ENCODE data around the gene NABP2.

Gene NABP2

GRCh38 chr12:56216461-56216860, 7.7 kb upstream of the NABP2 start:
- DNase-seq: no peak

- no peak for DNase-seq
Observed at GRCh38 chr12:56219840-56220239, 4.3 kb upstream of the NABP2 start.

- DNase-seq: peak; percentile 96
Observed at GRCh38 chr12:56220611-56221231, 3.4 kb upstream of the NABP2 start.

GRCh38 chr12:56221232-56221756, 2.8 kb upstream of the NABP2 start:
- DNase-seq: no peak

GRCh38 chr12:56221757-56222530, 2.2 kb upstream of the NABP2 start, which contains the start of gene RNF41:
TSS of gene RNF41 (minus strand) at chr12:56221922. CDS start at chr12:56214047, 7,875 bp downstream.
- DNase-seq: peak; percentile 97

GRCh38 chr12:56222531-56222895, 1.6 kb upstream of the NABP2 start:
- DNase-seq: no peak

- DNase-seq: no peak
Observed at GRCh38 chr12:56223571-56224101, 506 bp upstream of the NABP2 start.

GRCh38 chr12:56224954-56225353, 812 bp downstream of the NABP2 start:
- no peak for DNase-seq

- DNase-seq: no peak
Observed at GRCh38 chr12:56229082-56229481, 4.9 kb downstream of the NABP2 start.

- DNase-seq: peak; percentile 19
Observed at GRCh38 chr12:56229916-56230431, 5.8 kb downstream of the NABP2 start, which contains the start of gene SLC39A5. TSS of gene SLC39A5 (plus strand) at chr12:56230051. CDS start at chr12:56231275, 1,224 bp downstream.

- no peak for DNase-seq
Observed at GRCh38 chr12:56230432-56231183, 6.5 kb downstream of the NABP2 start.

- no peak for DNase-seq
Observed at GRCh38 chr12:56231184-56231582, 7.0 kb downstream of the NABP2 start.

- no peak for DNase-seq
Observed at GRCh38 chr12:56234746-56235436, 10.7 kb downstream of the NABP2 start.

GRCh38 chr12:56236091-56236490, 11.9 kb downstream of the NABP2 start:
- no peak for DNase-seq

- no peak for DNase-seq
Observed at GRCh38 chr12:56236985-56237384, 12.8 kb downstream of the NABP2 start.

- no peak for DNase-seq
Observed at GRCh38 chr12:56237552-56237951, 13.4 kb downstream of the NABP2 start.

GRCh38 chr12:56241424-56242303, 17.5 kb downstream of the NABP2 start:
- DNase-seq: no peak

- DNase-seq: no peak
Observed at GRCh38 chr12:56242986-56243385, 18.8 kb downstream of the NABP2 start.

- DNase-seq: no peak
Observed at GRCh38 chr12:56243731-56244181, 19.6 kb downstream of the NABP2 start.

GRCh38 chr12:56244494-56244893, 20.4 kb downstream of the NABP2 start:
- no peak for DNase-seq

GRCh38 chr12:56247923-56248322, 23.8 kb downstream of the NABP2 start:
- no peak for DNase-seq
